K562 (cell line): ENCODE results near the gene CYP2D6. TPM values are rescaled to one million over a fixed set of nuclear protein-coding genes. Genes with fewer than 3 reads are reported as not detected.
"Not testable (repeated sequence)": the region's sequence is repeated elsewhere in the genome, so short reads cannot be mapped to it uniquely, and the experiment has no call there.

Experiments
- ATAC-seq: fragments of 200-7000 bp; cut with Tn5 transposase; 3 replicates; pipeline ENCODE4 v1.9.1; 2020; ENCODE audit warnings: moderate library complexity
- BruUV-seq: library from RNA; stranded (reverse); fragments of 400-500 nt; replicated peaks from 2 replicates; lab custom pipeline; 2021; lab: Mats Ljungman, UMichigan
- CTCF ChIA-PET: fragments of 300-600 bp; formaldehyde crosslinking; extraction: SDS; loops from one replicate; lab custom pipeline; 2021; ENCODE audit warnings: low intra/inter-chr PET ratio; lab: Yijun Ruan, JAX
- POLR2A ChIA-PET: fragments of 300-600, 350-650 bp; sonication (Branson Sonifier 250); formaldehyde crosslinking; extraction: SDS; loops from one replicate; lab custom pipeline; 2021; ENCODE audit warnings: antibody characterized with exemption, inconsistent platforms; lab: Yijun Ruan, JAX
- DNase-seq, 4 experiments: peaks; one replicate each; pipeline versions ENCODE4 v3.0.0 to v3.0.0-alpha.2; 2011 to 2018; ENCODE audit warnings: low spot score in 3 of 4, mixed read lengths in 3 of 4; ENCODE audit errors: extremely low read depth in 1 of 4
- FAIRE-seq: peaks from 2 replicates; lab custom pipeline; 2011; peaks lifted over from hg19 to GRCh38; lab: Jason Lieb, UNC
- H2AFZ ChIP-seq: 2 replicates; pipeline ENCODE4 v1.6.0; 2011; ENCODE audit warnings: low read depth, low read length, control low read depth, inconsistent platforms
- H3K27ac ChIP-seq: fragments of 200-600 bp; 3 replicates; pipeline ENCODE4 v1.8.0; 2011; ENCODE audit warnings: low read depth, mild to moderate bottlenecking, control low read depth, inconsistent platforms, low read length, moderate library complexity, mixed read lengths; ENCODE audit errors: extremely low read depth
- H3K27me3 ChIP-seq, 2 experiments: fragments of 300-600 bp in 1 of 2; 2 replicates in 1 of 2; 3 replicates in 1 of 2; pipeline versions ENCODE4 v1.6.0 to v1.8.0; 2011; ENCODE audit warnings: inconsistent platforms in 2 of 2, low read length in 2 of 2, mild to moderate bottlenecking in 1 of 2, mixed read lengths in 1 of 2, moderate library complexity in 1 of 2; ENCODE audit not compliant: control insufficient read depth in 2 of 2, insufficient read depth in 2 of 2
- H3K36me3 ChIP-seq: fragments of 300-600 bp; 3 replicates; pipeline ENCODE4 v1.8.0; 2011; ENCODE audit warnings: mild to moderate bottlenecking, low read length, inconsistent platforms; ENCODE audit not compliant: control insufficient read depth, insufficient read depth
- H3K4me1 ChIP-seq, 2 experiments: fragments of 200-600 bp in 1 of 2; replicated peaks in 1 of 2; 2 replicates in 1 of 2; 3 replicates in 1 of 2; pipeline versions ENCODE4 v1.5.1 to v1.8.0; 2011; ENCODE audit warnings: inconsistent platforms in 2 of 2, low read length in 2 of 2, mild to moderate bottlenecking in 1 of 2, mixed read lengths in 1 of 2, moderate library complexity in 1 of 2; ENCODE audit not compliant: control insufficient read depth in 2 of 2, insufficient read depth in 2 of 2
- H3K4me2 ChIP-seq: 2 replicates; pipeline ENCODE4 v1.6.1; 2011; ENCODE audit warnings: low read length, control low read depth, inconsistent platforms, mixed read lengths; ENCODE audit not compliant: insufficient read depth
- H3K4me3 ChIP-seq: fragments of 200-600 bp; sonication (generic), shearing (Covaris generic); 2 replicates; pipeline ENCODE4 v1.5.1; 2016; ENCODE audit warnings: control low read depth, inconsistent platforms
- H3K79me2 ChIP-seq: fragments of 200-600 bp; 3 replicates; pipeline ENCODE4 v1.8.0; 2011; ENCODE audit warnings: low read length, inconsistent platforms; ENCODE audit not compliant: control insufficient read depth, insufficient read depth
- H3K9ac ChIP-seq, 2 experiments: 2 replicates each; pipeline versions ENCODE4 v1.6.0 to v1.6.1; 2011; ENCODE audit warnings: low read depth in 2 of 2, low read length in 2 of 2, control low read depth in 1 of 2, inconsistent platforms in 1 of 2, mild to moderate bottlenecking in 1 of 2, mixed read lengths in 1 of 2; ENCODE audit not compliant: insufficient read depth in 1 of 2
- H3K9me1 ChIP-seq: one replicate; pipeline ENCODE4 v1.6.0; 2011; ENCODE audit warnings: inconsistent platforms, mild to moderate bottlenecking, low read length, moderate library complexity; ENCODE audit not compliant: control insufficient read depth, insufficient read depth
- H3K9me3 ChIP-seq: replicated peaks from 2 replicates; pipeline ENCODE4 v1.5.1; 2011; ENCODE audit warnings: low read depth, low read length, inconsistent platforms; ENCODE audit not compliant: control insufficient read depth, insufficient read depth
- H4K20me1 ChIP-seq: replicated peaks from 2 replicates; pipeline ENCODE4 v1.6.1; 2011; ENCODE audit warnings: low read length, inconsistent platforms, mixed read lengths; ENCODE audit not compliant: control insufficient read depth, insufficient read depth
- CTBP1 ChIP-seq: fragments of 450-650 bp; IDR thresholded peaks from 2 replicates; pipeline ENCODE4 v1.6.1; 2016; ENCODE audit warnings: borderline replicate concordance
- HNRNPLL ChIP-seq: fragments of 200-400 bp; formaldehyde crosslinking; IDR thresholded peaks from 2 replicates; pipeline ENCODE4 v1.6.1; 2017; ENCODE audit warnings: low read length, low read depth, mild to moderate bottlenecking; ENCODE audit not compliant: poor library complexity, severe bottlenecking
- MAX ChIP-seq: sonication (generic); formaldehyde crosslinking; IDR thresholded peaks from 2 replicates; pipeline ENCODE4 v1.9.0; 2022; ENCODE audit warnings: mild to moderate bottlenecking, missing genetic modification reagents
- MCM2 ChIP-seq: fragments of 450-650 bp; IDR thresholded peaks from 2 replicates; pipeline ENCODE4 v1.6.1; 2017; ENCODE audit warnings: low read depth, mild to moderate bottlenecking
- TRIM24 ChIP-seq, 2 experiments: fragments of 450-650 bp; IDR thresholded peaks; 2 replicates each; pipeline ENCODE4 v1.6.1; 2016
- ZNF134 ChIP-seq: fragments of 250-450 bp; sonication (Bioruptor Pico); conservative IDR thresholded peaks from 2 replicates; pipeline ENCODE4 v1.4.0; 2020
- WGBS: fragments of 100-300 bp; shearing (Covaris generic); methylation state at CpG from one replicate; pipeline ENCODE4 v1.1.6; 2016; ENCODE audit warnings: low coverage, mixed read lengths; ENCODE audit not compliant: insufficient coverage; ENCODE audit errors: missing lambda C conversion rate; 5-methylcytosine and 5-hydroxymethylcytosine counted together
- in situ Hi-C: fragments of 300-500 bp; cut with MboI; formaldehyde crosslinking; loops from 4 replicates; pipeline ENCODE4 v1.15.0; 2018; ENCODE audit warnings: inconsistent platforms, mixed read lengths
- intact Hi-C: fragments of 100-400 bp; cut with micrococcal nuclease; formaldehyde crosslinking; loops from 2 replicates; pipeline ENCODE4 v1.14.2; 2022
- polyA plus RNA-seq, 8 experiments: library from polyadenylated mRNA; depleted of rRNA in 4 of 8; stranded (reverse) in 5 of 8; unstranded in 3 of 8; fragments of >200 nt; fragmentation: Nextera tagmentation in 2 of 8; fragmentation: Illumina TruSeq in 1 of 8; extraction: Ambion mirVana in 2 of 8; extraction: Trizol in 1 of 8; gene quantifications; 2 replicates each; pipeline versions ENCODE4 v1.2.1 to v1.2.3, GENCODE V29; 2011 to 2014; ENCODE audit warnings: inconsistent platforms in 1 of 8, missing spikeins in 1 of 8
- total RNA-seq, 7 experiments: library from RNA; depleted of rRNA in 6 of 7; stranded (reverse); fragments of >200 nt in 6 of 7; fragmentation: Illumina TruSeq in 2 of 7; extraction: Trizol in 2 of 7; gene quantifications; 2 replicates each; pipeline versions ENCODE4 v1.2.1 to v1.2.3, GENCODE V29; 2011 to 2021; ENCODE audit warnings: low replicate concordance in 1 of 7

The CYP2D6 gene
- total and polyA plus RNA-seq, 9 of the 15 experiments (the other 6 are each of a cell fraction or from before 2014, with no cell fraction given) = 0.04 to 0.20 (median 0.09) TPM; not detected in 5

GRCh38 chr22:42145175-42145574 is 14.6 kb upstream of the CYP2D6 start:
- intact Hi-C loops = no loop called here
- Histone ChIP-seq H3K36me3 (no peaks in the 10 kb centered on the region), H4K20me1 (no peaks in the 10 kb centered on the region)
- FAIRE-seq = no peak
- TF ChIP-seq CTBP1 (no peak), TRIM24 (IDR thresholded peaks at IDR 0.05) (no peak), MAX (CRISPR knock-in tag) (no peak), MCM2 (no peak), HNRNPLL (no peak), ZNF134 (CRISPR knock-in tag) (no peak)
- TF ChIP-seq, all 486 proteins: peak for 0
- Histone ChIP-seq H2AFZ (no peak overlapping the region), H3K4me3 (no peak overlapping the region), H3K9ac (no peak overlapping the region), H3K27ac (no peak overlapping the region), H3K4me1 (no peaks in the 10 kb centered on the region; a peak in 1 of 5 replicates), H3K9me3 (no peaks in the 10 kb centered on the region), H3K9me1 (no peaks in the 10 kb centered on the region), H3K79me2 (no peaks in the 10 kb centered on the region), H3K4me2 (no peak overlapping the region), H3K27me3 (no peaks in the 10 kb centered on the region)
- in situ Hi-C loops = no loop called here
- DNase-seq (no peak), ATAC-seq (no peak)
- POLR2A ChIA-PET = no interaction called here
- CTCF ChIA-PET = no interaction called here
- WGBS = 44% methylated on average over 5 of the region's 6 CpGs
- BruUV-seq = no TSS peak

- in situ Hi-C loops, ATAC-seq, H3K9me1 ChIP-seq, H4K20me1 ChIP-seq, CTCF ChIA-PET, H3K9me3 ChIP-seq, POLR2A ChIA-PET, H3K36me3 ChIP-seq, BruUV-seq, FAIRE-seq, H3K27ac ChIP-seq, intact Hi-C loops, H3K79me2 ChIP-seq, H3K4me2 ChIP-seq, H2AFZ ChIP-seq, H3K9ac ChIP-seq, H3K27me3 ChIP-seq, H3K4me1 ChIP-seq, H3K4me3 ChIP-seq, DNase-seq: not testable (repeated sequence)
- 45% methylated on average over 9 of the region's 20 CpGs for WGBS
Observed at GRCh38 chr22:42143859-42144822, 13.5 kb upstream of the CYP2D6 start.
